Panc1 (cell line): ENCODE results near the gene CYB5D1.

ENCODE experiments used
- POLR2AphosphoS5 ChIP-seq: IDR thresholded peaks from 2 replicates; pipeline ENCODE4 v1.6.1; 2012; ENCODE audit warnings: mild to moderate bottlenecking, low read depth, low read length, moderate library complexity
- SIN3A ChIP-seq: IDR thresholded peaks from 2 replicates; pipeline ENCODE4 v1.6.1; 2012; ENCODE audit warnings: low read depth, mild to moderate bottlenecking, low read length, moderate library complexity, borderline replicate concordance; ENCODE audit not compliant: insufficient read depth
- TF ChIP-seq, protein P1 (sequence below): fragments of 450-650 bp; IDR thresholded peaks from 2 replicates; pipeline ENCODE4 v1.5.1; 2017; ENCODE audit warnings: mild to moderate bottlenecking
- TF ChIP-seq, protein P2 (sequence below), 2 experiments: IDR thresholded peaks; 2 replicates each; pipeline ENCODE4 v1.6.1; 2011 to 2012; ENCODE audit warnings: low read depth in 2 of 2, control low read depth in 1 of 2, low read length in 1 of 2, mild to moderate bottlenecking in 1 of 2, moderate library complexity in 1 of 2; ENCODE audit not compliant: insufficient read depth in 1 of 2

DNA sequence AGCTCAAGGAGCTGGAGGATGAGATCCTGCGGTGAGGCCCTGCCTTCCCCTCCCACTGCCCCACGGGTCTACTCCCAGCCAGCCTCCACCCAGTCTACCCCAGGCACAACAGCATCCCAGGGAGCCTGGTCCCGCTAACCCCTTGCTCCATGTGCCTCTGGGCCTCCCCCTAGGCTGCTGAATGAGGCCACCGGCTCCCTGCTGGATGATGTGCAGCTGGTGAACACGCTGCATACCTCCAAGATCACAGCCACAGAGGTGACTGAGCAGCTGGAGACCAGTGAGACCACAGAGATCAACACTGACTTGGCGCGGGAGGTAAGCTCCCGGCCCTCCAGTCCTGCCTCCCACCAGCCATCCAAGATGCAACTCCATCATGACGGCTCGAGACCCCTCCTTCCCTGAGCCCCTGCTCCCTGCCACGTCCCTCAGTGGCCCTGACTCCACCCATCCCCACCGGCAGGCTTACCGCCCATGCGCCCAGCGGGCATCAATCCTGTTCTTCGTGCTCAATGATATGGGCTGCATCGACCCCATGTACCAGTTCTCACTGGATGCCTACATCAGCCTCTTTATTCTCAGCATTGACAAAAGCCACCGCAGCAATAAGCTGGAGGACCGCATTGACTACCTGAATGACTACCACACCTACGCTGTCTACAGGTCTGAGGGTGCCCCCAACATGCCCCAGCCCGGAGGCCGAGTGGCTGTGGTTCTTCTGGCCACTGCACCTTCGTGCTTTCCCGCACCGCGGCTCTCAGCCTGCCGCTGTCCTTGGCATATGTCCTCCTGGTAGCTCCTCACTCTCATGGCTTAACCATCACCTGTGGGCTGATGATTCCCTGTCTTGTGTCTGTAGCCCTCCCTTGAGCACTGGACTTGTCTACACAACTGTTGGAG, 38.8 kb upstream of the CYB5D1 start:
- TF ChIP-seq POLR2AphosphoS5 (no peak), SIN3A (no peak)
- TF ChIP-seq, protein P1, sequence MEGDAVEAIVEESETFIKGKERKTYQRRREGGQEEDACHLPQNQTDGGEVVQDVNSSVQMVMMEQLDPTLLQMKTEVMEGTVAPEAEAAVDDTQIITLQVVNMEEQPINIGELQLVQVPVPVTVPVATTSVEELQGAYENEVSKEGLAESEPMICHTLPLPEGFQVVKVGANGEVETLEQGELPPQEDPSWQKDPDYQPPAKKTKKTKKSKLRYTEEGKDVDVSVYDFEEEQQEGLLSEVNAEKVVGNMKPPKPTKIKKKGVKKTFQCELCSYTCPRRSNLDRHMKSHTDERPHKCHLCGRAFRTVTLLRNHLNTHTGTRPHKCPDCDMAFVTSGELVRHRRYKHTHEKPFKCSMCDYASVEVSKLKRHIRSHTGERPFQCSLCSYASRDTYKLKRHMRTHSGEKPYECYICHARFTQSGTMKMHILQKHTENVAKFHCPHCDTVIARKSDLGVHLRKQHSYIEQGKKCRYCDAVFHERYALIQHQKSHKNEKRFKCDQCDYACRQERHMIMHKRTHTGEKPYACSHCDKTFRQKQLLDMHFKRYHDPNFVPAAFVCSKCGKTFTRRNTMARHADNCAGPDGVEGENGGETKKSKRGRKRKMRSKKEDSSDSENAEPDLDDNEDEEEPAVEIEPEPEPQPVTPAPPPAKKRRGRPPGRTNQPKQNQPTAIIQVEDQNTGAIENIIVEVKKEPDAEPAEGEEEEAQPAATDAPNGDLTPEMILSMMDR: no peak
- TF ChIP-seq, protein P2, sequence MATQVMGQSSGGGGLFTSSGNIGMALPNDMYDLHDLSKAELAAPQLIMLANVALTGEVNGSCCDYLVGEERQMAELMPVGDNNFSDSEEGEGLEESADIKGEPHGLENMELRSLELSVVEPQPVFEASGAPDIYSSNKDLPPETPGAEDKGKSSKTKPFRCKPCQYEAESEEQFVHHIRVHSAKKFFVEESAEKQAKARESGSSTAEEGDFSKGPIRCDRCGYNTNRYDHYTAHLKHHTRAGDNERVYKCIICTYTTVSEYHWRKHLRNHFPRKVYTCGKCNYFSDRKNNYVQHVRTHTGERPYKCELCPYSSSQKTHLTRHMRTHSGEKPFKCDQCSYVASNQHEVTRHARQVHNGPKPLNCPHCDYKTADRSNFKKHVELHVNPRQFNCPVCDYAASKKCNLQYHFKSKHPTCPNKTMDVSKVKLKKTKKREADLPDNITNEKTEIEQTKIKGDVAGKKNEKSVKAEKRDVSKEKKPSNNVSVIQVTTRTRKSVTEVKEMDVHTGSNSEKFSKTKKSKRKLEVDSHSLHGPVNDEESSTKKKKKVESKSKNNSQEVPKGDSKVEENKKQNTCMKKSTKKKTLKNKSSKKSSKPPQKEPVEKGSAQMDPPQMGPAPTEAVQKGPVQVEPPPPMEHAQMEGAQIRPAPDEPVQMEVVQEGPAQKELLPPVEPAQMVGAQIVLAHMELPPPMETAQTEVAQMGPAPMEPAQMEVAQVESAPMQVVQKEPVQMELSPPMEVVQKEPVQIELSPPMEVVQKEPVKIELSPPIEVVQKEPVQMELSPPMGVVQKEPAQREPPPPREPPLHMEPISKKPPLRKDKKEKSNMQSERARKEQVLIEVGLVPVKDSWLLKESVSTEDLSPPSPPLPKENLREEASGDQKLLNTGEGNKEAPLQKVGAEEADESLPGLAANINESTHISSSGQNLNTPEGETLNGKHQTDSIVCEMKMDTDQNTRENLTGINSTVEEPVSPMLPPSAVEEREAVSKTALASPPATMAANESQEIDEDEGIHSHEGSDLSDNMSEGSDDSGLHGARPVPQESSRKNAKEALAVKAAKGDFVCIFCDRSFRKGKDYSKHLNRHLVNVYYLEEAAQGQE (IDR thresholded peaks at IDR 0.05; ENCODE audit: insufficient read depth in 1 of 2, low read depth in 2 of 2, low read length in 1 of 2): no peak
